K562 (cell line): ENCODE data around the gene PLEKHG3. TPM values are rescaled to one million over a fixed set of nuclear protein-coding genes. Genes with fewer than 3 reads are reported as not detected.

Source experiments
- ATAC-seq: fragments of 200-7000 bp; cut with Tn5 transposase; 3 replicates; pipeline ENCODE4 v1.9.1; 2020; ENCODE audit warnings: moderate library complexity
- BruUV-seq: library from RNA; stranded (reverse); fragments of 400-500 nt; replicated peaks from 2 replicates; lab custom pipeline; 2021; lab: Mats Ljungman, UMichigan
- CTCF ChIA-PET: fragments of 300-600 bp; formaldehyde crosslinking; extraction: SDS; loops from one replicate; lab custom pipeline; 2021; ENCODE audit warnings: low intra/inter-chr PET ratio; lab: Yijun Ruan, JAX
- POLR2A ChIA-PET: fragments of 300-600, 350-650 bp; sonication (Branson Sonifier 250); formaldehyde crosslinking; extraction: SDS; loops from one replicate; lab custom pipeline; 2021; ENCODE audit warnings: antibody characterized with exemption, inconsistent platforms; lab: Yijun Ruan, JAX
- DNase-seq, 4 experiments: peaks; one replicate each; pipeline versions ENCODE4 v3.0.0 to v3.0.0-alpha.2; 2011 to 2018; ENCODE audit warnings: low spot score in 3 of 4, mixed read lengths in 3 of 4; ENCODE audit errors: extremely low read depth in 1 of 4
- FAIRE-seq: peaks from 2 replicates; lab custom pipeline; 2011; peaks lifted over from hg19 to GRCh38; lab: Jason Lieb, UNC
- H2AFZ ChIP-seq: 2 replicates; pipeline ENCODE4 v1.6.0; 2011; ENCODE audit warnings: low read depth, low read length, control low read depth, inconsistent platforms
- H3K27ac ChIP-seq: fragments of 200-600 bp; 3 replicates; pipeline ENCODE4 v1.8.0; 2011; ENCODE audit warnings: low read depth, mild to moderate bottlenecking, control low read depth, inconsistent platforms, low read length, moderate library complexity, mixed read lengths; ENCODE audit errors: extremely low read depth
- H3K27me3 ChIP-seq, 2 experiments: fragments of 300-600 bp in 1 of 2; 2 replicates in 1 of 2; 3 replicates in 1 of 2; pipeline versions ENCODE4 v1.6.0 to v1.8.0; 2011; ENCODE audit warnings: inconsistent platforms in 2 of 2, low read length in 2 of 2, mild to moderate bottlenecking in 1 of 2, mixed read lengths in 1 of 2, moderate library complexity in 1 of 2; ENCODE audit not compliant: control insufficient read depth in 2 of 2, insufficient read depth in 2 of 2
- H3K36me3 ChIP-seq: fragments of 300-600 bp; 3 replicates; pipeline ENCODE4 v1.8.0; 2011; ENCODE audit warnings: mild to moderate bottlenecking, low read length, inconsistent platforms; ENCODE audit not compliant: control insufficient read depth, insufficient read depth
- H3K4me1 ChIP-seq, 2 experiments: fragments of 200-600 bp in 1 of 2; replicated peaks in 1 of 2; 2 replicates in 1 of 2; 3 replicates in 1 of 2; pipeline versions ENCODE4 v1.5.1 to v1.8.0; 2011; ENCODE audit warnings: inconsistent platforms in 2 of 2, low read length in 2 of 2, mild to moderate bottlenecking in 1 of 2, mixed read lengths in 1 of 2, moderate library complexity in 1 of 2; ENCODE audit not compliant: control insufficient read depth in 2 of 2, insufficient read depth in 2 of 2
- H3K4me2 ChIP-seq: 2 replicates; pipeline ENCODE4 v1.6.1; 2011; ENCODE audit warnings: low read length, control low read depth, inconsistent platforms, mixed read lengths; ENCODE audit not compliant: insufficient read depth
- H3K4me3 ChIP-seq: fragments of 200-600 bp; sonication (generic), shearing (Covaris generic); 2 replicates; pipeline ENCODE4 v1.5.1; 2016; ENCODE audit warnings: control low read depth, inconsistent platforms
- H3K79me2 ChIP-seq: fragments of 200-600 bp; 3 replicates; pipeline ENCODE4 v1.8.0; 2011; ENCODE audit warnings: low read length, inconsistent platforms; ENCODE audit not compliant: control insufficient read depth, insufficient read depth
- H3K9ac ChIP-seq, 2 experiments: 2 replicates each; pipeline versions ENCODE4 v1.6.0 to v1.6.1; 2011; ENCODE audit warnings: low read depth in 2 of 2, low read length in 2 of 2, control low read depth in 1 of 2, inconsistent platforms in 1 of 2, mild to moderate bottlenecking in 1 of 2, mixed read lengths in 1 of 2; ENCODE audit not compliant: insufficient read depth in 1 of 2
- H3K9me1 ChIP-seq: one replicate; pipeline ENCODE4 v1.6.0; 2011; ENCODE audit warnings: inconsistent platforms, mild to moderate bottlenecking, low read length, moderate library complexity; ENCODE audit not compliant: control insufficient read depth, insufficient read depth
- H3K9me3 ChIP-seq: replicated peaks from 2 replicates; pipeline ENCODE4 v1.5.1; 2011; ENCODE audit warnings: low read depth, low read length, inconsistent platforms; ENCODE audit not compliant: control insufficient read depth, insufficient read depth
- H4K20me1 ChIP-seq: replicated peaks from 2 replicates; pipeline ENCODE4 v1.6.1; 2011; ENCODE audit warnings: low read length, inconsistent platforms, mixed read lengths; ENCODE audit not compliant: control insufficient read depth, insufficient read depth
- DNMT1 ChIP-seq: fragments of 450-650 bp; IDR thresholded peaks from 2 replicates; pipeline ENCODE4 v1.6.1; 2016; ENCODE audit warnings: antibody characterized with exemption, mild to moderate bottlenecking
- ETV5 ChIP-seq: sonication (generic); formaldehyde crosslinking; IDR thresholded peaks from 2 replicates; pipeline ENCODE4 v1.4.0; 2020; ENCODE audit warnings: low read depth, mild to moderate bottlenecking, missing genetic modification reagents
- TAF1 ChIP-seq: IDR thresholded peaks from 2 replicates; pipeline ENCODE4 v1.6.1; 2011; ENCODE audit warnings: mild to moderate bottlenecking, low read length, moderate library complexity; ENCODE audit not compliant: insufficient read depth, control insufficient read depth, severe bottlenecking; ENCODE audit errors: extremely low read depth
- THRAP3 ChIP-seq: fragments of 450-650 bp; IDR thresholded peaks from 2 replicates; pipeline ENCODE4 v1.6.1; 2016; ENCODE audit warnings: mild to moderate bottlenecking, inconsistent platforms, borderline replicate concordance
- ZNF184 ChIP-seq: sonication (generic); formaldehyde crosslinking; IDR thresholded peaks from 2 replicates; pipeline ENCODE4 v1.5.0; 2020; ENCODE audit warnings: missing genetic modification reagents
- WGBS: fragments of 100-300 bp; shearing (Covaris generic); methylation state at CpG from one replicate; pipeline ENCODE4 v1.1.6; 2016; ENCODE audit warnings: low coverage, mixed read lengths; ENCODE audit not compliant: insufficient coverage; ENCODE audit errors: missing lambda C conversion rate; 5-methylcytosine and 5-hydroxymethylcytosine counted together
- in situ Hi-C: fragments of 300-500 bp; cut with MboI; formaldehyde crosslinking; loops from 4 replicates; pipeline ENCODE4 v1.15.0; 2018; ENCODE audit warnings: inconsistent platforms, mixed read lengths
- intact Hi-C: fragments of 100-400 bp; cut with micrococcal nuclease; formaldehyde crosslinking; loops from 2 replicates; pipeline ENCODE4 v1.14.2; 2022
- polyA plus RNA-seq, 8 experiments: library from polyadenylated mRNA; depleted of rRNA in 4 of 8; stranded (reverse) in 5 of 8; unstranded in 3 of 8; fragments of >200 nt; fragmentation: Nextera tagmentation in 2 of 8; fragmentation: Illumina TruSeq in 1 of 8; extraction: Ambion mirVana in 2 of 8; extraction: Trizol in 1 of 8; gene quantifications; 2 replicates each; pipeline versions ENCODE4 v1.2.1 to v1.2.3, GENCODE V29; 2011 to 2014; ENCODE audit warnings: inconsistent platforms in 1 of 8, missing spikeins in 1 of 8
- total RNA-seq, 7 experiments: library from RNA; depleted of rRNA in 6 of 7; stranded (reverse); fragments of >200 nt in 6 of 7; fragmentation: Illumina TruSeq in 2 of 7; extraction: Trizol in 2 of 7; gene quantifications; 2 replicates each; pipeline versions ENCODE4 v1.2.1 to v1.2.3, GENCODE V29; 2011 to 2021; ENCODE audit warnings: low replicate concordance in 1 of 7
- TF ChIP-seq, protein P1 (sequence below): fragments of 250-450 bp; sonication (Bioruptor Pico); IDR thresholded peaks from 2 replicates; pipeline ENCODE4 v1.5.1; 2021; ENCODE audit warnings: mild to moderate bottlenecking

PLEKHG3 gene
- total and polyA plus RNA-seq, 9 of the 15 experiments (the other 6 are each of a cell fraction or from before 2014, with no cell fraction given): 0.04 to 0.16 TPM; not detected in 7

DNA sequence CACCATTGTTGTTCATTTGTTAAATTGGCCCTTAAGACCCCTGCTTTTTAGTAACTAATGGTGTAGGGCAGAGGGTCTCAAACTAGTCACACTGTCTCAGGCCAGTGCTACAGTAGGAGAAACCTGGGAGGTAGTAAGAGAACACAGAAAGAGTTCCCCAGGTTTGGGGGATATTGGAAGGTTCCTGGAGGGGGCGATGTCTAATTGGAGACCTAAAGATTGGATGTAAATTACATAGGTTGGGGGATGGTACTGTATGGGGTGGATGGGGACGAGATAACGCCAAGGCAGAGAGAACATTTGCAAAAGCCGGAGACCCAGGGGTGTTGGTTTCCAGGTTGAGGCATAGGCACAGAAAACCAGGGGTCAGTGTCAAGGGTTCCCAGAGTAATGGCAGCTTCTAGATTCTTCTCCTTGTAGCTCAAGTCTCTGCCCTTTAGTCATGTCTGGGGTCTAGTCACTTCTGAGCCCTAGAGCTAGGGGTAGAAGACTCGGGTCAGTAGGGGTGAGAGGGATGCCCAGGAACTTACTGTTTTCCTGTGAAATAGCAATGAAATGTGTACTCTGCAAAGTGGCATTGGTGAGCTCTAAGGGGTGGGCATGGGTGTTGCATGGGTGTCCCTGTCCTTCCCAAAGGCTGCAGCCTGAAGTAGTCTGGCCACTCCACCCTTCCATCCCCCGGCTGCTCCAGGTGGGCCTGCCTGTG lies 21.8 kb downstream of the PLEKHG3 start (continued):
- no peak for TF ChIP-seq TAF1
- no peak for TF ChIP-seq DNMT1
- TF ChIP-seq THRAP3: no peak
- no peak for TF ChIP-seq ZNF184 (CRISPR knock-in tag)

DNA sequence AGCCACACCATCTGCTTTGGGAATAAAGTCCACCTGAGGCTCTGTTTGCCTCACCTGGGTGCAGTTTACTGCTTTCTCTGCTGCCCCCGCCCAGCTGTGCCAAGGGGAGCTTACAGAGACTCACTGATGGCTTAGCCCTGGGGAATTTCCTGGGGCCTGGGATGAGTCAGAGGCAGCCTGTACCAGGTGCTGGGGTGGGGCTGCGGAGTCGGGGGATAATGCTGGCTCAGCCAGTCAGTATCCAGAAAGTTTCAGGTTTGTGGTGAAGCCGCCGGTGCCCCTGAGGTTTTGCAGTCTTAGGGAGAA lies 22.3 kb downstream of the PLEKHG3 start:
- Histone ChIP-seq H3K4me1 (no peaks in the 10 kb centered on the region; a peak in 1 of 5 replicates), H3K9me1 (no peaks in the 10 kb centered on the region), H2AFZ (no peak overlapping the region), H3K27me3 (peaks cover 4 to 62% of the 10 kb centered on the region in 2 experiments; a peak in 3 of 5 replicates), H3K9me3 (no peaks in the 10 kb centered on the region), H3K79me2 (no peaks in the 10 kb centered on the region), H3K9ac (no peak overlapping the region), H3K36me3 (no peaks in the 10 kb centered on the region), H3K4me2 (no peak overlapping the region), H4K20me1 (no peaks in the 10 kb centered on the region), H3K27ac (no peak overlapping the region), H3K4me3 (no peak overlapping the region)
- no TSS peak for BruUV-seq
- no peak for TF ChIP-seq ETV5 (CRISPR knock-in tag)
- TF ChIP-seq, protein P1, sequence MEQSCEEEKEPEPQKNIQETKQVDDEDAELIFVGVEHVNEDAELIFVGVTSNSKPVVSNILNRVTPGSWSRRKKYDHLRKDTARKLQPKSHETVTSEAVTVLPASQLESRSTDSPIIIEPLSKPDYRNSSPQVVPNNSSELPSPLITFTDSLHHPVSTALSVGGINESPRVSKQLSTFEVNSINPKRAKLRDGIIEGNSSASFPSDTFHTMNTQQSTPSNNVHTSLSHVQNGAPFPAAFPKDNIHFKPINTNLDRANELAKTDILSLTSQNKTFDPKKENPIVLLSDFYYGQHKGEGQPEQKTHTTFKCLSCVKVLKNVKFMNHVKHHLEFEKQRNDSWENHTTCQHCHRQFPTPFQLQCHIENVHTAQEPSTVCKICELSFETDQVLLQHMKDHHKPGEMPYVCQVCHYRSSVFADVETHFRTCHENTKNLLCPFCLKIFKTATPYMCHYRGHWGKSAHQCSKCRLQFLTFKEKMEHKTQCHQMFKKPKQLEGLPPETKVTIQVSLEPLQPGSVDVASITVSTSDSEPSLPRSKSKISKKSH (CRISPR knock-in tag): no peak
- WGBS: 0% methylated on average over 2 of the region's 5 CpGs
- FAIRE-seq: no peak
- ChIA-PET CTCF (no interaction called here), POLR2A (no interaction called here)
- no peak for DNase-seq
- intact Hi-C loops (no loop called here), in situ Hi-C loops (no loop called here)
- no peak for ATAC-seq
